Endodermal cell (in vitro differentiated cells): ENCODE measurements around the gene KIF26A. TPM values are rescaled to one million over a fixed set of nuclear protein-coding genes. Genes with fewer than 3 reads are reported as not detected.

Experiments
- DNase-seq: peaks from one replicate; pipeline ENCODE4 v3.0.0-alpha.2; 2017
- H3K27ac ChIP-seq: 2 replicates; pipeline ENCODE4 v1.5.1; 2013; ENCODE audit warnings: mild to moderate bottlenecking, low read depth, low read length, moderate library complexity
- H3K27me3 ChIP-seq: 2 replicates; pipeline ENCODE4 v1.6.1; 2013; ENCODE audit warnings: mild to moderate bottlenecking, low read length, moderate library complexity; ENCODE audit not compliant: insufficient read depth, control insufficient read depth, poor library complexity, severe bottlenecking
- H3K36me3 ChIP-seq: 2 replicates; pipeline ENCODE4 v1.7.0; 2013; ENCODE audit warnings: mild to moderate bottlenecking, low read length, moderate library complexity; ENCODE audit not compliant: control insufficient read depth, insufficient read depth
- H3K4me1 ChIP-seq: one replicate; pipeline ENCODE4 v1.7.0; 2013; ENCODE audit warnings: low read length; ENCODE audit not compliant: control insufficient read depth, insufficient read depth
- H3K4me3 ChIP-seq: 2 replicates; pipeline ENCODE4 v1.5.1; 2013; ENCODE audit warnings: mild to moderate bottlenecking, low read length, moderate library complexity
- H3K9ac ChIP-seq: 2 replicates; pipeline ENCODE4 v1.6.1; 2013; ENCODE audit warnings: mild to moderate bottlenecking, low read length, moderate library complexity; ENCODE audit not compliant: poor library complexity, severe bottlenecking; ENCODE audit errors: extremely low read depth
- H3K9me3 ChIP-seq: 2 replicates; pipeline ENCODE4 v1.6.1; 2013; ENCODE audit warnings: mild to moderate bottlenecking, low read length, moderate library complexity; ENCODE audit not compliant: control insufficient read depth
- H3K27ac Mint-ChIP-seq: 2 replicates; pipeline ENCODE4 v1.8.0; 2020; ENCODE audit warnings: mixed read lengths
- H3K27me3 Mint-ChIP-seq: 2 replicates; pipeline ENCODE4 v1.8.0; 2021; ENCODE audit warnings: mild to moderate bottlenecking, mixed read lengths; ENCODE audit not compliant: insufficient read depth
- H3K36me3 Mint-ChIP-seq: 2 replicates; pipeline ENCODE4 v1.8.0; 2020; ENCODE audit warnings: low read depth, mixed read lengths
- H3K4me1 Mint-ChIP-seq: 2 replicates; pipeline ENCODE4 v1.8.0; 2020; ENCODE audit warnings: mixed read lengths
- H3K4me3 Mint-ChIP-seq: 2 replicates; pipeline ENCODE4 v1.8.0; 2020; ENCODE audit warnings: mild to moderate bottlenecking, moderate library complexity, mixed read lengths
- H3K9me3 Mint-ChIP-seq: 2 replicates; pipeline ENCODE4 v1.8.0; 2020; ENCODE audit warnings: mild to moderate bottlenecking, mixed read lengths
- CTCF ChIP-seq: fragments of 200-600 bp; sonication (generic); conservative IDR thresholded peaks from 2 replicates; pipeline ENCODE4 v1.5.0; 2021; ENCODE audit warnings: antibody characterized with exemption, mild to moderate bottlenecking
- WGBS, 2 experiments: methylation state at CpG; one replicate each; pipeline versions ENCODE4 v1.1.5 to v1.1.7; 2013; ENCODE audit warnings: missing lambda C conversion rate in 2 of 2, mixed read lengths in 1 of 2; ENCODE audit not compliant: insufficient coverage in 1 of 2, insufficient read length in 1 of 2; 5-methylcytosine and 5-hydroxymethylcytosine counted together
- total RNA-seq, 2 donors: library from RNA; stranded (reverse); fragmentation: NEBNext Ultra II Directional in 1 of 2; extraction: Animal tissue kit (Norgen Biotek cat#: 25700) in 1 of 2; gene quantifications; 2 replicates in 1 of 2; 3 replicates in 1 of 2; pipeline ENCODE4 v1.2.1, GENCODE V29; 2021

KIF26A gene
- total RNA-seq, 2 donors from 2014 or later: 36.7 to 54.8 TPM

DNA sequence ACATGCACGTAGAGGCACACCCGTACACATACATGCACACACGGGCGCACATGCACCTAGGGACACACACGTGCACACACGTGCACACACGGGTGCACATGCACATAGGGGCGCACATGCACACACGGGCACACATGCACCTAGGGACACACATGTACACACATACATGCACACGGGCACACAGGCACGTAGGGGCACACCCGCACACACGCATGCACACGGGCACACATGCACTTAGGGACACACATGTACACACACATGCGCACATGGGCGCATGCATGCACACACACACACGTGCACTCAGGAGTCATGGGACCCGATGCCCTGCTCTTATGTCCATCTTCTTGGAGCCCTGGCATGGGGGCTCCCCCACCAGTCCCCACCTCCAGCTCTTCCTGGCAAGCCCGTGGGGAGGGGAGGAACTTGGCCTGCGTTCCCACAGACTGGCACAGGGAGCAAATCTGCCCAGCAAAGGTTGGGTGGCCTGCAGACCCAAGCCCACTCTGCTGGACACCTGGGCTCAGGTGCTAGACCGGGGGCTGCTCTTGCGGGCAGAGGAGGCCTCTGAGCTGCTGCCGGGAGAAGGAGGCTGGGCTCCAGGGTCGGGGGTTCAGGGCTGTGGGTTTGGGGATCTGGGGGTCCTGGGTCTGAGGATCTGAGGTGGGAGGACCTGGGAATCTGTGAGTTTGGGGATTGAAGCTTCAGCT is 51.4 kb downstream of the KIF26A start:
- H3K27me3 ChIP-seq: no peaks in the 10 kb centered on the region
- TF ChIP-seq CTCF: no peak
- H3K4me3 ChIP-seq: no peak overlapping the region
- Mint-ChIP-seq H3K4me3 (no peak overlapping the region), H3K9me3 (no peaks in the 10 kb centered on the region), H3K4me1 (no peaks in the 10 kb centered on the region), H3K27ac (no peak overlapping the region), H3K27me3 (no peaks in the 10 kb centered on the region), H3K36me3 (no peaks in the 10 kb centered on the region)
- no peak overlapping the region for H3K27ac ChIP-seq
- no peak for DNase-seq
- WGBS, 2 experiments: 93 to 98% methylated on average over 18 to 24 of the region's 24 CpGs
- H3K9ac ChIP-seq: no peak overlapping the region
- no peaks in the 10 kb centered on the region for H3K4me1 ChIP-seq
- no peaks in the 10 kb centered on the region for H3K36me3 ChIP-seq
- H3K9me3 ChIP-seq: no peaks in the 10 kb centered on the region

- H3K9me3 ChIP-seq: no peaks in the 10 kb centered on the region
- H3K36me3 Mint-ChIP-seq: no peaks in the 10 kb centered on the region
Observed at GRCh38 chr14:104190396-104191000, 52.1 kb downstream of the KIF26A start.

GRCh38 chr14:104191409-104191997 is 53.1 kb downstream of the KIF26A start:
- H3K27ac Mint-ChIP-seq: no peak overlapping the region
- WGBS, 2 experiments: 81 to 83% methylated on average over 16 to 21 of the region's 21 CpGs

More at GRCh38 chr14:104190396-104191000, 52.1 kb downstream of the KIF26A start:
- Histone ChIP-seq H3K36me3 (no peaks in the 10 kb centered on the region), H3K27ac (no peak overlapping the region), H3K4me3 (no peak overlapping the region), H3K4me1 (no peaks in the 10 kb centered on the region), H3K9ac (no peak overlapping the region), H3K27me3 (no peaks in the 10 kb centered on the region)
- no peaks in the 10 kb centered on the region for H3K4me1 Mint-ChIP-seq
- H3K27me3 Mint-ChIP-seq: no peaks in the 10 kb centered on the region
- H3K27ac Mint-ChIP-seq: no peak overlapping the region
- no peak overlapping the region for H3K4me3 Mint-ChIP-seq
- no peak for DNase-seq
- no peak for TF ChIP-seq CTCF
- no peaks in the 10 kb centered on the region for H3K9me3 Mint-ChIP-seq
- WGBS, 2 experiments: 90 to 91% methylated on average over 5 to 12 of the region's 12 CpGs

More at GRCh38 chr14:104191409-104191997, 53.1 kb downstream of the KIF26A start:
- DNase-seq: no peak
- Mint-ChIP-seq H3K27me3 (no peaks in the 10 kb centered on the region), H3K9me3 (no peaks in the 10 kb centered on the region), H3K4me3 (no peak overlapping the region), H3K4me1 (peaks cover 4% of the 10 kb centered on the region), H3K36me3 (no peaks in the 10 kb centered on the region)
- Histone ChIP-seq H3K36me3 (no peaks in the 10 kb centered on the region), H3K4me1 (no peaks in the 10 kb centered on the region), H3K27me3 (no peaks in the 10 kb centered on the region), H3K9me3 (no peaks in the 10 kb centered on the region), H3K9ac (no peak overlapping the region), H3K4me3 (no peak overlapping the region), H3K27ac (no peak overlapping the region)
- TF ChIP-seq CTCF: no peak
